OCI-LY1 (cell line): ENCODE measurements around the gene WDR45.

Source experiments
- CTCF ChIP-seq: fragments of 200-600 bp; sonication (generic), shearing (Covaris generic); IDR thresholded peaks from 2 replicates; pipeline ENCODE4 v1.5.1; 2017; ENCODE audit warnings: mild to moderate bottlenecking, antibody characterized with exemption, low read length, moderate library complexity, mixed read lengths
- EZH2 ChIP-seq: fragments of 200-600 bp; sonication (generic), shearing (Covaris generic); IDR thresholded peaks from 2 replicates; pipeline ENCODE4 v1.8.0; 2017; ENCODE audit warnings: borderline replicate concordance, mixed run types, mild to moderate bottlenecking, antibody characterized with exemption, low read length, moderate library complexity, mixed read lengths

- TF ChIP-seq CTCF, result no peak
- no peak for TF ChIP-seq EZH2
Measured at GRCh38 chrX:49122499-49122898, 42.8 kb upstream of the WDR45 start.
